Eye (tissue), 1 donor: ENCODE data around the gene LEF1.

Experiments used
- DNase-seq: peaks from one replicate; pipeline ENCODE4 v3.0.0-alpha.2; 2015

LEF1 gene

DNA sequence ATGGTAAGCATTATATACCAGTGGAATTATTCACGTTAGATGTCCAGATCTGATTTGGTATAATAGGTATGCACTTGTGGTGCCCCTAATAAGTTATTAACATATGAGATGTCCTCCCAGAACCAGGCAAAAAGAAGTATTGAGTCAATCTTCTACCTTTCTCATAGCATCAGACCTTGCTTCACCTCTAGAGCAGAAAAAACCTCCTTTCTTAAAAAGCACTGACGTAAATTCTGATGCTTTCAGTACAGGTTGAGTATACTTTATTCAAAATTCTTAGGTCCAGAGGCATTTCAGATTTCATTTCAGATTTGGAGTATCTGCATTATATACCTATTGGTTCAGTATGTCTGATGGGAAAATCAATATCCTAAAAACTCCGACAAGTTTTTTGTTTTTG, 22.4 kb downstream of the LEF1 start:
- no peak for DNase-seq

DNA sequence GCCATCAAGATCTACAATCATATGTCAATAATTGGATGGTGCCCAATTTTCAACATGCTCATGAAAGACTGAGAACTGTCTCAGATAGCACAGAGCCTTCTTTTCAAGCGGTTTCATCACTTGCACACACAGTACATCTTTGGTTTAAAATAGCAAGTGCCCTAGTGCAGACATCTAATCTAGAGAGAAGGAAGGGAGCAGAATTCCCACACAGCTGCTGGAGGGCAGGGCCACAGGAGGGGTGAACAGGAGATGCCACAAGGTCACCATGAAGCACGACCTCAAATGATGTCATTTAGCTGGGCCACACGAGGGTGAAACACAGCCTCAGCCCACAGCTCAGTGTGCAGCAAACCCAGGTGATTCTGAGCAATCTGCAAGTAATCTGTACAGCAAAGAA, 24.3 kb downstream of the LEF1 start:
- DNase-seq, result no peak

DNA sequence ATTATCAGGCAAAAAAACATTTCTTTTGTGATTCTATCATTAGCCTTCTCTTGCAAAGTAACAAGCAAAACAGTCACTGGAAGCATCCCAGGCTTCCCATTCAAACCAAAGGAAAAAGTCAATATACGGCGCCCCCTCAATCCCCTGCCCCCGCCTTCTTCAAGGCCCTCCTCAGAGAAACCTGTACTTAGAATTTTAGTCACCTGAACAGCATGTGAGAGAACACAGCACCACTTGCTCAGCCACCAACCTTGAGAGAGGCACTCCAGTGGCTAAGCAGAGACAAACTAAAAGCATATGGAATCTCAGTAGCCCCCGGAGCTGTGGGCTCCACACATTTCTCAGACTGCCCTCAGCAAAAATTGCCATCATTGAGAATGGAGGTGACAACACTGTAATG, 25.2 kb downstream of the LEF1 start:
- no peak for DNase-seq

DNA sequence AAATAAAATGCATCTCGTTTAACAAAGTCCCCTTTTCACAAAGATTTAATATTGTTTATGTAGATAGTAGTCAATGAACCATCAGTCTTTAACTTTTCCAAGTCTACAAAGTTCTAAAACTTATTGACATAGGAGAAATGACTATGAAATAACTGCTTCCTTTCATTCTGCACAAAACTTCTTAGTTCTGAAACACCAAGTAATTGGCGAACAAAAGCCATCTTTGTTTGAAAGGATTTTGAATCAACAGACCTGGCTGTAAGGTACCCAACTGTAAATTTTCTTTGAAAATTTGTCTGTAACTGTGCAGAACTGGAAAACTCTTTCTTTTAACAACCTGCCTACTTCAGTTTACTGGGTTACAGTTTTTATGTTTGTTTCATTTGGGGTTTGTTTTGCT, 25.9 kb downstream of the LEF1 start:
- DNase-seq, result no peak

DNA sequence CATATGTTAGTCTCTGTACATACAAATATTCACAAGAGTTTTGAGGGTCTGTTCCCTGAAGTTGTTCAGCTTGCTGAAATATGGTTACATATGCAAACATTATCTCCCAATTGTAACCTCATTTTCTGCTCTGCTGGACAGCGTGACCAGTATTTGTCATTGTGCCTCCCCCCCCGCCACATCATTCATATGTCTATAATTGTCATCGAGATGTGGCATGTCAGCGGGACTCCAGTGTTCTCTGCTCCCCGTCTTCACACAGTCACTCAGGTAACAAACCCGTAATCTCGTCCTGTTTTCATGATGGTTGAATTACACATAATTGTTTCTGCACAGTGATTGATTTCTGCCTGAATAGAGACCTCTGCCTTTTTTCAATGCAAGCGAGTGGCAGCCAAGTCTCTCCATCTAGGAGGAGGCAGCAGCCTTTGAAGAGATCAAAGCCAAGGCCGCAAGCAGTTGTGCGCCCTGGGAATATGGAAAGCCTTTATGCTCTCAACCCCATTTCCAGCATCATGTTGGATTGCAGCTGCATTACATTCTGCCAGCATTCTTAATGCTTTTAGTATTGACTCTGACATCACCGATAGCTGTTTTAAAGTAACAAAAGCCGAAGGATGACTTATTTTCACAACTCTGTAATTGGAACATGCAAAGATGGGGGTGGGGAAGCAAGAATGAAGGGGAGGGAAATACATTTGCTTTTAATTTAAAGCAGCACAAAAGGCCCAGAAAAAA, 27.4 kb downstream of the LEF1 start:
- DNase-seq, result peak; percentile 90

DNA sequence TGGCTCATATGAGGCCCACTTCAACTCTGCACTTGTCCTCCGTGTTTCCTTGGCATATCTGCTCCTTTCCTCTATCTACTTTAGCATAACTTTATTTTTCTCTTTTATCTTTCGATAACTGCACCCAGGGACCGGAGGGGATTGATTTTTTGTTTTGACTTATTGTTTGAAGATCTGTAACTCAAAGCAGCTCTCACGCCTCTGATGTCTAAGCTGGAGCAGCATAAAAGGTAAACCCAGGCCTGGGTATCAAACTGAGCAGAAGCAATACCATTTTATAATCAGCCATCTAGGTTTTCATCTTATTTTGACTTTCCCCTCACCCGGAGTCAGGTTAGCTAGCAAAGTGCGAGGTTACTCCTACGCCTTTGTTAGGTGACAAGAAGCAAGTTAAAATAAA, 28.4 kb downstream of the LEF1 start:
- no peak for DNase-seq

DNA sequence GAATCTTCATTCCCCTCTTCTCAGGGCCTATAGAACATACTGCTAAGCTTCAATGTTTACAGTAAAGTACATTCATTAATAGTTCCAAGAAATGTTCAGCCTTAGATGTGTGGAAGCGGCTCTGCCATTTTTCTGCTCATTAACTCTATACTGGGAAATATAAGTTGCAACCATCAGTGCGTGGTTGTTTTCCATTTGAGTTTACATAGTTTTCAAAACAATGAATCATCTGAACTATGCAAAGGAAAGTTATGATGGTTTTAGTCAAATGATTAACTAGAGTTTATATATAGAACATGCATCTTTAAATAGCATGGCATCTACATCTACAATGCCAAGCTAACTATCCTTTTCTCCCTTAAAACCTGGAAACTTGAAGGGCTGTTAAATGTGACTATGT, 29.6 kb downstream of the LEF1 start:
- DNase-seq, result no peak

DNA sequence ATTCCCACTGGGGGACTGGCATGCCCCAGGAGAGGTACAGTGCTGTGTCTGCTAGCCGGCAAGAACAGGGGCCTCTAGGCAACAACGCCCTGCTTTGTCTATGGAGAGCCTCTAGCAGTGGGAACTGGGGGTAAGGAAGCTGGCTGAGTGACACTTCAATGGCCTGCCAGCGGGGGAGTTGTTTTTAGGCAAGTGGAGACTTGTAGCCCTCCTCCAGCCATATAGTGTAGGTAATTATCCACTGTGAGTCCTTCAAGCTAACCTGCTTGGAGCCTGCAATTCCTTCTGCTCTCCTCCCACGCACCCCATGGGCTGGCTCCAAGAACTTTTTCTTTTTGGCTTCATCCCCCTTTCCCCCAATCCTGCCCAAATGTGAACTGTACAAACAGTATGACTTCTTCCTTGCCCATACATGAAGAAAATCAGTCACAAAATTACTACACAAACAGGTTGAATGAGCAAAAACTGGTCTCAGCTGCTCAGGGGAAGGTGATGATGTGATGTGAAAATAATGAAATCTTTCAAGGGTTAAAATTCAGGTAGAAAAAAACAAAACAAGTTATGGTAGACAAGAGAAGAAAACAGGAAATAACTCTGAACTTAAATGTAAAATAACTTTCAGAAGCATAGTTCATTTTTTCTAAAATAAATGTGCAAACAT, 33.1 kb downstream of the LEF1 start:
- peak; percentile 70 for DNase-seq

DNA sequence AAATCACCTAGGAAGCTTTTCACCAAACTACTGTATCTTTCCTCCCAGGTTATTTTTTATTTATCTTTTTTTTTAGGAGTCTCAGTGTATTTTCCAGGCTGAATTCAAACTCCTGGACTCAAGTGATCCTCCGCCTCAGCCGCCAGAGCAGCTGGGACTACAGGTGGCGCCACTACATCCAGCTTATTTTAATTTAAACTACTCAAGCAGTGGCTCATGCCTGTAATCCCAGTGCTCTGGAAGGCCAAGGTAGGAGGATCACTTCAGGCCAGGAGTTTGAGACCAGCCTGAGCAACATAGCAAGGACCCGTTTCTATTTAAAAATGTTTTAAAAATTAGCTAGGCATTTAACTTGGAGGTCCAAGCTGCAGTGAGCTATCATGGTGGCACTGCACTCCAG, 37.8 kb downstream of the LEF1 start:
- DNase-seq, result no peak

DNA sequence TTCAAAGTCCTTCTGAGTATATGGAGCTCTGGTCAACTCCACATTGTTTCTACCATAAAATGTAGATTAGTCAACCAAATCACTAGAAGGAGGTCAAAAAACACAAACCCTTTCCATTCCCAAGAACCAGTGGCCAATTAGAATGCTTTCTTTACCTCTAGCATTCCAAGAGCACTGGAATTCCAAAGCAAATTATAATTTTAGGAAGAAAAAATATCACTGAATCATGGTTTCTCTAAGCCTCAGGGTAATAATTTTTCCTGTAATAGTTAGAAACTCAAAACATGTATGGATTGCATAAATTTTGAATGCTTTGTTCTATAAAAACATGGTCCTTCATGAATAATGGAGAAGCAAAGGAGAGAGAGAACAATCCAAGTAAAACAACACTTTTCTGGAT, 39.5 kb downstream of the LEF1 start:
- DNase-seq, result no peak

DNA sequence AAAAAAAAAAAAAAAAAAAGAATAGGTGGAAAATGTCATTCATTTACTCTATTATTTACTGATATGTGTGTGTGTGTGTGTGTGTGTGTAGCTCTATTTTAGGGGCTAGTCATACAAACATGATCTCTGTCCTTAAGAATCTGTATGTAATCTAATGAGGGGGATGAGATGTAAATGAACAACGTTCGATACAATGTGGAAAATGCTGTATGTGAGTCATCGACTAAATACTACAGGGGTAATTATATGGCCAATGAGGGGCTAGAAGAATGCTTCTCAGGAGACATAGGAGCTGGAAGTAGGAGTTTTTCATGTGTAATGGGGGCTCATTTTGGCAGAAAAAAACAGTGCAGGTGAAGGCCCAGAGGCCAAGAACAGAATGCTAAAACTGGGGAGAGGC, 41.9 kb downstream of the LEF1 start:
- DNase-seq, result no peak

DNA sequence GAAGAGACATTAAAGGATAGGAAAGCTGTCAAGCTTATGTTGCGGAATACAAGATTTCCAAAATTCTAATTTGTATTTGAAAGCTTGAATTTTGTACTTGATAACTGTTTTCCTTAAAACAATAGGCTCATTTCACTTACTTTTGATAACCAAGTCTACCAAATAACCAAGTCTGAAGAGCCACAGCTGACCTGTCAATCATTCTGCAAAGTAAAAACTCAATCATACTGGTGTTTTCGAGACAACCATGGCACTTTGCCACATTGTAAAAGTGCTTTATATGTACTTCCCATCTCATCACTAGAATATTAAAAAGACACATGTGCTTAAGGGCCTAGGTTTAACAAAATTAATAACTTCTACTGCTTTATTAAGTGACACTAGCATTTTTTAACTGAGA, 47.9 kb downstream of the LEF1 start:
- no peak for DNase-seq

DNA sequence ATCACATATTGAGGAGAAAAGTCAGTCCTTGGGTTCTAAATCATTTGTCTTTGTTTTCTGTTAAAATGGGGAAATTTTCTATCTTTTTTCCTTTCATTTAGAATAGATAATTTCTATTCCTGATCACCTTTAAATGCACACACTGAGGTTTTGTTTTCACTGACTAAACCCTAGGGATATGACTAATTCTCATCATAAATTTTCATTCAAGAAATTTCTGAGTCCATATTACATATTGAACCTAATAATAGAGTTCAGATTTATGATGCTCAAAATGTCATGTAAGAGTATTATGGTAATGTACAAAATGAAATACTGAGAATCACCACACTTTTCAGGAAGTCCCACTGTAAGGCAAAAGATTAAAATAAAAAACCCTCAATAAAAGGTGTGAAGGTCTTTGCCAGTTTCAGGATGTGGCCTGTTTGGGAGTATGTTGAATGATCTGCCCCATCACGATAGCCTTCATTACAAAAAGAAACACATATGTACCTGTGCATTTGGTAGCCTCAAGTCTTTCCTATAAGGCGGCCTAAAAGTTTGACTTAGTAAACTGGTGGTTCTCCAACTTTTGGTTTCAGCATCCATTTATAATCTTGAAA, 49.4 kb downstream of the LEF1 start:
- DNase-seq, result no peak

DNA sequence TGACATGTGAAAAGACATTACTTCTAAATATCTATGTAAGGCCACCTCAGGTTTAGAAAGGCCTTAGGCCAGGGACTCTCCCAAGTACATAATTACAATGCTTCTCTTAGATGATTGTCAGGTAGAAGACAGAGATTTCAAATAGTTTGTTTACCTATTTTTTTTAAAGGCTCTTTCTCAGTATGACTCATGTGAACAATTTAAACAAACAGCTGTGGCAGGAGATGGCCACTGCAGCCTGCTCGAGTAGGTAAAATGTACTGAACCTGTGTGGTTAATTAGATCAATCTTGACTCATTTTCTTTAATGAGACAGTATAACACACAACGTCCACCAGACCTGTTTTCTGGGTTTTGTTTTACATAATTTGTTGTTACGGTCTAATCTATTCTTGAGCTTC, 50.2 kb downstream of the LEF1 start:
- no peak for DNase-seq

DNA sequence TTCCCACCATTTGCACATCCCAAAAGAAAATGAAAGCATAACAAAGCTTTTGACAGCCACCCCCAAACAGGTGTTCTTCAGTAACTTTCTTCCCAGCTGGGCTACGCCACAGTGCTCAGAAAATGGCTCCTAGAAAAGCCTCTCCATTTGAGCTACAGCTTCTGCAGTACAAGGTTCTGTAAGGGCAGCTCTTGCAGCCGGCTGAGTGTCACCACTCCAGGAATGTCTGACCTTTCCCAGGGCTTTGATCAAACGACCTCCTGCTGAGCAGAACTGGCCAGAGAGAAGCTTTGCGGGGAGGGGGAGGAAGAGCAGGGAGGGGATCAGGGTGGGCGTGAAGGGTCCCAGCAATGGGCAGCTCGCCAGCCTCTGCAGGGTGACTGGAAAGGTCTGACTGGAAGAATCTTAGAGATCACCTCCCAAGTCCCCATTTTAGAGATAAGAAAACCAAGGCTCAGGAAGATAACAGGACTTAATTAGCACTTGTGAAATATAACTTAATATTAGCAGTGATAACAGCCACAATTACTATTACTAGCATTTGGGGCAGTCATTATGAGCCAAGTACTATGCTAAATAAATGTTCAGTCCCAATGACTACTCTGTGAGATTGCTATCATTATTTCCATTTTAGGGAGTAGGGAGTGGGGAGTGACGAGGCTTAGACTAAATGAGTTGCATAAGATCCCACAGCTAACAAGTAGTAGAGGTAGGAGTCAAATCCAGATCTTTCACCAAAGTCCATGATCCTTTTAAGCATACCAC, 51.1 kb downstream of the LEF1 start:
- peak; percentile 54 for DNase-seq

DNA sequence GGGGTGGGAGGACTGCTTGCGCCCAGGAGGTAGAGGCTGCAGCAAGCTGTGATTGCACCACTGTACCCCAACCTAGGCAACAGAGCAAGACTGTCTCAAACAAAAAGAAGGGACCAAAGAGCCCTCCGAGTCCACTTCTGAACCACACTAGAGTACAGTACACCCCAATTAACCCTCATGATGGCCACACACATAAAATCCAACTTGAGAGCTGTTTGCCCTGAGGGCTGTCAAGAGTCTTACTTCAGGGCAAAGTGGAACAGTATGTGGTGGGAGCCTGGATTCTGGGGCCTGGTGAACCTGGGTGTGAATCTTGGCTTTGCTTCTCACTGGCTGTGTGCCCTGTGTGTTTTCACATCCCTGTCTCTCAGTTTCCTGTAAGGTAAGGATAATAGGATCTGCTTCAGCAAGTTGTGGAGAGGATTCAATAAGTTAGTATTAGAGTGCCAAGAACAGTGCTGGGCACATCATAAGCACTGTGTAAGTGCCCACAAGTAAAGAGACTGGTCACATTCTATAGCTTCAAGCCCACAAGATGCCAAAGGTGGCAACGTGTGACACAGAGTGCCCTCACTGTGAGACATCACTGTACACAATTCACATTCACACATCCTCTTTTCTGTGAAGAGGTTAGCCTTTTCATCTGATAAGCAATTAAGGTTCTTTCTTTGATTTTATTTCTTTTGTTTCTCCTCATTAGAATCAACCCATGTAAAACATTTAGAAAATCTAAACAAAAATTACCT, 52.1 kb downstream of the LEF1 start:
- no peak for DNase-seq

DNA sequence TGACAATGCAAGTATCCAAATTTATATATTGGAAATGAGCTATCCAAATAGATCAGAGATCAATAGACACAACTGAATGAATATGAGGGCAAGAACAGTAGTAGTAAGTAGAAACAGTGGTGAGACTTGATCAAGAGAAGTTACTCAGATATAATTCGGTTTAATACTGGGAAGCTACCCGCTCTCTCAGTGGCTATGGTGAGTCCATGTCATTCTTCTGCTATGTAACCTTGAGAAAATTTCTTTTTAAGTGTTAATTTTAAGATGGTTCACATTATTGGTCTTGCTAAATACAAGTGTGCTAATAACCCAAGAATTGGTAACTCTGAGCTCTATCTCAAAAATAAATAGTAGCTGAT, 53.6 kb downstream of the LEF1 start:
- no peak for DNase-seq

DNA sequence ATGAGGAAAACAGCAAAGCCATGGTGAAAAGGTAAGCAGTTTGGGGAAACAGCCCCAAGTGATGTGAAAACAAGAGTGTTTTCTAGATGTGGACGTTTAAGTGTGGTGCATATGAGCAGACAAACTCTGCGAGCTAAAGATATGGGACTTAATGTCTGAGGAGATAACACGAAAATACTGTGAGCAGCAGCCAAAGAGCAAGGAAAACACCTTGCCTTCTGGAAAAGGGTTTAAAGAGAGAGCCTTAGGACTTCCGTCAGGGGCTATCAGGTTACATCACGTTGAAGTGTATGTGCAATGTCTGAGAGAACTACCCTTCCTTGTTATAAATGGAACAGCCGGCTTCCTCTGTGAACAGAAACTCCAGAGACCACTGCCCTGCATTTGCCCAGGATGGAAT, 54.2 kb downstream of the LEF1 start:
- DNase-seq, result peak; percentile 36

DNA sequence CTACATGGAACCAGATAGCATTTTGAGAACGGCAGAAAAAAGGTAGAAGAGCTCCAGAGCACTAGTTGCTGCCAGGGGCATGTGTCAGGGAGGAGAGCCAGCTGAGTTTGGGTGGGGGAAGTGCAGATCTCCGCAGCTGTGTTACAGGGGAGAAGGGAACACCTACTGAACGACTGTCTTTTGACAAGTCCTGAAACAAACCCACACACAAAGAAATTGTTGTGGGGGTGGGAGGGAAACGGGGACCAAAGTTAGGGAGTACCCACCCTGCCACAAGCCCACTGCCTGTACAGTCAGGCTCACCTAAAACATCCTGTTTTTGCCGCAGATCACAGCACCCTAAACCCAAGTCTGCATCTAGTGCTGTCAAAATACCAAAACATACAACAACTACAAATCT, 55.5 kb downstream of the LEF1 start:
- peak; percentile 34 for DNase-seq

DNA sequence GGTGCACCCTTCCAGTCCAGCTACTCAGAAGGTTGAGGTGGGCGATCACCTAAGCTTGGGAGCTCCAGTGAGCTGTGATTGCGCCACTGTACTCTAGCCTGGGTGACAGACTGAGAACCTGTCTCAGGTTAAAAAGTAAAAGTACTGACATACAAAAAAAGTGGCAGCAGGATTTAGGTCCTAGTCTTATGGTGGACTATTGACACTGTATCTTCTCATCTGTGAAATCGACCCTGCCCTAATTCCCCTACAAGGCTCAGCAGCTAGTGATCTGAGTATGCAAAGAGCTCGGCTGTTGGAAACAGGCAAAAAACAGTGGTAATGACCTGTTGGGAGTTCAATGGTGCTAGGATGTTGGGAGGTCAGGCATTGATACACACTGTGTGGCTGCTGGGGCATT, 57.0 kb downstream of the LEF1 start:
- no peak for DNase-seq

DNA sequence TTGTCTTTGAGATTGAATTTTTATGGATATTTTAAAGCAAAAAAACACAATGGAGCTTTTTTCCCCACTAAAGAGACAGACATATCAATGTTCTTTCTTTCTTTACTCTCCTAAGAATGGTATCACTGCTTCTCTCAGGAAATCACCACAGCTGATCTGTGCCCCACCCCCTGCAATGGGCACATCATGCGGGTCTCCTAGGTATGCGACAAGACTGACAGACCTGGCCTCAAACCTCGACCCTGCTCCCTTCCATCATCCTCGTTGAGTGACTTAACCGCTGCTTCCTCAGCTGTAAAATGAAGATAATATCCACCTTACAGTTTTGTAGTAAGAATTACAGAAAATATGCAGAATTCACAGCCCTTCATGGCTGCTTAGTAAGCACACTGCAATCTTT, 58.3 kb downstream of the LEF1 start:
- DNase-seq, result no peak

DNA sequence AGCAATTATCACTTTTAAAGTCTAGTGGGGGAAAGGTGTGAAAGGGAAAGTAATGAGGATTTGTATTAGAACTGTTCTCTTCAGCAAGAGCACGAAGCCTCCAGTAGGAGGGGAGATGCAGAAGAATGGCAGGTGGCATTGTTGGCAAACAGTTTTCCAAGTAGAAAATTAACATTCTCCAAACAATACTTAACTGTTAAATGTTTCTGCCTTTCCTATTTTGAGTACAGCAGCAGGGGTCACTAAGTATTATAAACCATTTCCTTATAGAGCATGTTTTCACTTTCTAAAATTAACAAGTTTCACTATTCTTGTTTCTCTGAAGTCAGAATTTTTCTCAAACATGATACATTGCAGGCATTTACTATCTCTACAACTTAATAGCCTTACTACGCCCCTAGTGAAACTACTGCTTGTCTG, 58.7 kb downstream of the LEF1 start:
- DNase-seq, result no peak

DNA sequence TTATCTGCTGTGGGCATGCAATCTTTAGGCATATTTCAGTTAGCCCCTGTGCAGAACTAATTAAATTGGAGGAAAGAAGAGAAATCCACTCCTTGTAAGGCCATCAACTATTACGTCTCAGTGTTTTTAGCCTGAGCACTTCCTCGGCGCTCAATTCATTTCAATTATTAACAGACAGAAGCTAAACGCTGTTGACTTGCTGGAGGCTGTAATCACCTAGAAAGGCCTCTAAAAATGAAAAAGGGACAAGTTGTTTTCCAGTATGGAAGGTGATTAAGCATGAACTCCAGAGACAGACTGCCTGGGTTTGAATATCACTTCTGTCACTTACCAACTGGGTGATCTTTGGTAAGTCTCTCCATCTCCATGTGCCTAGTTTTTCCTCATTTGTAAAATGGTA, 59.6 kb downstream of the LEF1 start:
- no peak for DNase-seq
